Testis (tissue), 3 donors: ENCODE data around the gene PRLR. TPM values are rescaled to one million over a fixed set of nuclear protein-coding genes. Genes with fewer than 3 reads are reported as not detected.

Experiments used
- DNase-seq: peaks from one replicate; pipeline ENCODE4 v3.0.0-alpha.2; 2019
- H3K27ac ChIP-seq, 2 donors: fragments of 200-600 bp; sonication (generic); one replicate each; pipeline ENCODE4 v1.5.1; 2019
- H3K27me3 ChIP-seq: fragments of 200-600 bp; sonication (generic); one replicate; pipeline ENCODE4 v1.5.1; 2019
- H3K36me3 ChIP-seq: fragments of 200-600 bp; sonication (generic); one replicate; pipeline ENCODE4 v1.5.1; 2017; ENCODE audit warnings: low read depth; ENCODE audit errors: missing control alignments
- H3K4me1 ChIP-seq: fragments of 200-600 bp; sonication (generic); one replicate; pipeline ENCODE4 v1.5.1; 2019
- H3K4me3 ChIP-seq, 2 donors: fragments of 200-600 bp; sonication (generic); one replicate each; pipeline ENCODE4 v1.5.1; 2017 to 2019
- H3K9me3 ChIP-seq: fragments of 200-600 bp; sonication (generic); one replicate; pipeline ENCODE4 v1.5.1; 2017
- POLR2A ChIP-seq: fragments of 450-650 bp; IDR thresholded peaks from one replicate; pipeline ENCODE4 v1.6.1; 2017; ENCODE audit warnings: antibody characterized with exemption, mild to moderate bottlenecking, moderate library complexity
- whole genome bisulfite sequencing, 2 donors: methylation state at CpG; one replicate each; pipeline ENCODE4 v1.1.5; 2018; 5-methylcytosine and 5-hydroxymethylcytosine counted together
- intact Hi-C: fragments of 100-400 bp; cut with DNase I; formaldehyde crosslinking; loops from one replicate; pipeline ENCODE4 v1.15.1; 2023; ENCODE audit warnings: low total_unique reads
- polyA plus RNA-seq: library from polyadenylated mRNA; stranded (reverse); fragments of 350-450 nt; fragmentation: Illumina TruSeq; extraction: RNeasy Lipid Tissue Mini Kit (QIAGEN cat#74804); gene quantifications from one replicate; pipeline ENCODE4 v1.2.3, GENCODE V29; 2014; ENCODE audit warnings: low read depth, low replicate concordance; ENCODE audit not compliant: insufficient read depth
- total RNA-seq, 2 donors: library from RNA; depleted of rRNA; stranded (reverse); fragments of >200 nt; gene quantifications; one replicate each; pipeline ENCODE4 v1.2.3, GENCODE V29; 2016
- TF ChIP-seq, protein P1 (sequence below), 3 experiments: fragments of 450-650 bp in 2 of 3; fragments of 200-600 bp in 1 of 3; sonication (generic) in 1 of 3; IDR thresholded peaks; one replicate each; pipeline ENCODE4 v1.5.1; 2016 to 2019; ENCODE audit warnings: antibody characterized with exemption in 3 of 3, mild to moderate bottlenecking in 2 of 3, moderate library complexity in 1 of 3

Gene PRLR
- total and polyA plus RNA-seq, 3 donors from 2014 or later = 1.6 to 6.3 (median 2.2) TPM

DNA sequence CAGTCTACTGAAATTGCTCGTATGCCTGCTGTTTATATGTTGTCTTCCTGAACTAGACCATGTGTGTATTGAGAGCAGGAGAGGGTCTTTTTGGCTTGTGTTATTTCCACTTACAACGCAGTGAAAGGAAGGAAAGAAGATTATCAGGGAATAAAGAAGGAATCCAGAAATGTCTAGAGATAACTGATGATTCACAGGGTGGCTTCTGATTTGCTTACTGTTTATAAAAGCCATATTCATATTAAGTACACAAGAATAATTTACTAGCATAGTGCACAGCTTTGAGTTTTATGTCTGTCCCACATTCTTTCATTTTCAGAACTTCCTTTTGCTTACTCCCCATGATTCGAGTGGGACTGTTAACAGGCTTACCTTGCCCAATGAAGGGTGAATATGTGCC lies 72.1 kb downstream of the PRLR start:
- DNase-seq = no peak

DNA sequence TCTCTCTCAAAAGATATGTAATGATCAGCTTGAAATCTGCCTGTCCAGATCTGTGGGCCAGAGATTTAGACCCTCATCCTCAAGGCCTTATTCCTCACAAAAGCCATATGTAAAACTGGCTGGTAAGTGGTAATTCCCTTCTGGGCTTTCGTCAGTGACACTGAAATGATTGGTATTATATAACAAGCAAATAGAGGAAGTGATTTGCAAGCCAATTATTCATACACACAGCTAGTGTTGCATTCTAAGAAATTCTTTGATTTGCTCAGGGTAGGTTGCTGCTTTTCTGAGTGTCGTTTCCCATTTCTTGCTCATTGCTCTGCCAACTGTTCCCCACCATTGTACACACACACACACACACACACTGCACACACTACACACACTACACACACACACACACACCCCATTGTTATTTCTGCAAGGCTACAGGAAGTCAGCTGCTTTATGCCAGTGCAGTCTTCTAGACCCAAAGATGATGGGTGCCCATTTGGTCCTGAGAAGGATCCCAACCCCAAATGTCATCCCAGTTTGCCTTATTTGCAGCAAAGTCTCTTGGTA lies 76.8 kb downstream of the PRLR start:
- no peaks in the 10 kb centered on the region for H3K4me1 ChIP-seq
- intact Hi-C loops = no loop called here
- no peak for TF ChIP-seq POLR2A
- TF ChIP-seq, protein P1, sequence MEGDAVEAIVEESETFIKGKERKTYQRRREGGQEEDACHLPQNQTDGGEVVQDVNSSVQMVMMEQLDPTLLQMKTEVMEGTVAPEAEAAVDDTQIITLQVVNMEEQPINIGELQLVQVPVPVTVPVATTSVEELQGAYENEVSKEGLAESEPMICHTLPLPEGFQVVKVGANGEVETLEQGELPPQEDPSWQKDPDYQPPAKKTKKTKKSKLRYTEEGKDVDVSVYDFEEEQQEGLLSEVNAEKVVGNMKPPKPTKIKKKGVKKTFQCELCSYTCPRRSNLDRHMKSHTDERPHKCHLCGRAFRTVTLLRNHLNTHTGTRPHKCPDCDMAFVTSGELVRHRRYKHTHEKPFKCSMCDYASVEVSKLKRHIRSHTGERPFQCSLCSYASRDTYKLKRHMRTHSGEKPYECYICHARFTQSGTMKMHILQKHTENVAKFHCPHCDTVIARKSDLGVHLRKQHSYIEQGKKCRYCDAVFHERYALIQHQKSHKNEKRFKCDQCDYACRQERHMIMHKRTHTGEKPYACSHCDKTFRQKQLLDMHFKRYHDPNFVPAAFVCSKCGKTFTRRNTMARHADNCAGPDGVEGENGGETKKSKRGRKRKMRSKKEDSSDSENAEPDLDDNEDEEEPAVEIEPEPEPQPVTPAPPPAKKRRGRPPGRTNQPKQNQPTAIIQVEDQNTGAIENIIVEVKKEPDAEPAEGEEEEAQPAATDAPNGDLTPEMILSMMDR (IDR thresholded peaks at IDR 0.05) = no peak
- H3K9me3 ChIP-seq = no peaks in the 10 kb centered on the region
- no peak overlapping the region for H3K27ac ChIP-seq
- no peak for DNase-seq
- no peaks in the 10 kb centered on the region for H3K27me3 ChIP-seq
- no peak overlapping the region for H3K4me3 ChIP-seq
- 73 to 80% methylated on average over 2 of the region's 2 CpGs for whole genome bisulfite sequencing, 2 donors
- no peaks in the 10 kb centered on the region for H3K36me3 ChIP-seq

More for the DNA sequence above, 72.1 kb downstream of the PRLR start:
- TF ChIP-seq POLR2A = no peak
- TF ChIP-seq, protein P1 (IDR thresholded peaks at IDR 0.05) = no peak
- peaks cover 21% of the 10 kb centered on the region for H3K4me1 ChIP-seq
- no peaks in the 10 kb centered on the region for H3K9me3 ChIP-seq
- H3K4me3 ChIP-seq = no peak overlapping the region
- H3K27ac ChIP-seq = peak overlapping the region in 1 of 2 donors; percentile 64
- intact Hi-C loops = no loop called here
- no peaks in the 10 kb centered on the region for H3K27me3 ChIP-seq
- H3K36me3 ChIP-seq = no peaks in the 10 kb centered on the region
- 72 to 80% methylated on average over 3 of the region's 3 CpGs for WGBS, 2 donors

DNA sequence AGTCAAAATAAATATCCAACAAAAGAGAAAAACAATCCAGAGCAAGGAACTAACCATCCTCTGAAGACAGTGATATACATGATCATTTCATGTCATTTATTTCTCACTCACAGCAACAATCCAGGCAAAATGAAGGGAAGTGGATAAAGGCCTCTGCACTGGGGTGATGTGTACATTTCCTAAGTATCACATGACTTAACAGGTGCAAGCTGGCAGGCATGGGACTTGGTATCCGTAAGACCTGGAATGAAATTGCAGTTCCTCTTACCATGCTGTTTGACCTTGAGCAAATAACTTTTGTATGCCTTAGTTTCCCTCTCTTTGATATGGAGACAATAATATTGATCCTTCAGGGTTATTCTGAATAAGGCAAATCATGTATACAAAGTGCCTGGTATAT lies 77.6 kb downstream of the PRLR start:
- no peaks in the 10 kb centered on the region for H3K4me1 ChIP-seq
- no peaks in the 10 kb centered on the region for H3K27me3 ChIP-seq
- TF ChIP-seq, protein P1 (IDR thresholded peaks at IDR 0.05) = no peak
- no peak for TF ChIP-seq POLR2A
- no peak overlapping the region for H3K4me3 ChIP-seq
- 92 to 95% methylated on average over 1 of the region's 1 CpG for WGBS, 2 donors
- H3K9me3 ChIP-seq = no peaks in the 10 kb centered on the region
- no peaks in the 10 kb centered on the region for H3K36me3 ChIP-seq
- intact Hi-C loops = no loop called here
- no peak overlapping the region for H3K27ac ChIP-seq
- no peak for DNase-seq

DNA sequence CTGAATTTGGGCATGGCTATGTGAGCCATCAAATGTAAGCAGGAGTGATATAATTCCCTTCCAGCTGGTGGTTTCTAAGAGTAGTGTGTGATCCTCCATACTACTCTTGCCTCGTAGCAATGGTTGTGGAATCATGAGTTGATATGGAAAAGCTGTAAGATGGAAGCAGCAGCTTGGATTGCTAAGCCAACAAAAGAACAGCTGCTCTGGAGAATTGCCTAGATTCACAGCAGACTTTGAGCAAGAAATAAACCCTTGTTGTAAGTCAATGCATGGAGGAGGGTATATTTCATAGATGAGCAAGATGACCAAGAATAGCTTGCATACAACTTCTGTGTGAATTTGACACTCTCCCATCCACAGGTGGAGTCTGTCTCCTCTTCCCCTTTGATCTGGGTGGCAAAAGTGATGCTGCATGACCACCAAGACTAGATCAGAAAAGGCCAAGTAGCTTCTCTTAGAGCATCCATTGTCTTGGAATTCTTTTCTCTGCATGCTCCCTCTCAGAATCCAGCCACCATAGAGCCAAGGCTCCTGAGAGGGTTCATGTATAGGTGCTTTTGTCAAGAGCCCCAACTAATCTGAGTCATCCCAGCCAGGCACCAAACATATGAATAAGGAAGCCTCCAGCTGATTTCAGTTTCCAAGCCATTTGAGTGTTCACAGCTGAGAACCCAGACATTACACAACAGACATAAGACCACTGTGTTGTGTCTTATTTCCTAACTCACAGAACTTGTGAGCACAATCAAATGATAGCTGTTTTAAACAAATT lies 79.0 kb downstream of the PRLR start:
- Histone ChIP-seq H3K4me1 (no peaks in the 10 kb centered on the region), H3K9me3 (no peaks in the 10 kb centered on the region), H3K27ac (no peak overlapping the region), H3K4me3 (no peak overlapping the region), H3K27me3 (no peaks in the 10 kb centered on the region), H3K36me3 (no peaks in the 10 kb centered on the region)
- TF ChIP-seq POLR2A = no peak
- no peak for DNase-seq
- intact Hi-C loops = no loop called here
- 73 to 84% methylated on average over 1 of the region's 1 CpG for WGBS, 2 donors

DNA sequence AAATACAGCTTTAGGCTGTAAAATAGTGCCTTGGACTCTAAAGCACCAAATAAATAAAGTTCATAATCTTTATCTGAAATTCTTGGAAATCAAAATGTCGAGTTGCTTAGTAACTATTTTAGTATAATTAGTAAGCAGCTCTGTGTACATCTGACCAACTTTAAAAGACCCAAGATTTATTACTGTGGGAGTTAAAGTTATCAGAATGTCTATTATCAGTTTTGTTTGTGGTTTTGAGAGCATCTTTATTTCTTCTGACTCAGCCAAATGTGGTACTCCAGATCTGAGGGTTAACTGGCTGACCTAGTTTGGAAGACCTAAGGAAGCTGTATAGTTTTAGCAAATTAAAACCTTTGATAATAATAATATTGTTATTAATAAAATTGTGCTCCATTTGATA lies 81.2 kb downstream of the PRLR start:
- Histone ChIP-seq H3K4me1 (no peaks in the 10 kb centered on the region), H3K27ac (no peak overlapping the region), H3K36me3 (no peaks in the 10 kb centered on the region), H3K4me3 (no peak overlapping the region), H3K27me3 (no peaks in the 10 kb centered on the region), H3K9me3 (no peaks in the 10 kb centered on the region)
- no peak for DNase-seq
- WGBS, 2 donors = 27 to 32% methylated on average over 1 of the region's 1 CpG
- intact Hi-C loops = no loop called here
- TF ChIP-seq, protein P1 (IDR thresholded peaks at IDR 0.05) = no peak
- TF ChIP-seq POLR2A = no peak
